Pancreas (tissue), 10 donors: ENCODE results near the gene SF3A1. TPM values are rescaled to one million over a fixed set of nuclear protein-coding genes. Genes with fewer than 3 reads are reported as not detected.

Experiments
- ATAC-seq, 4 donors: fragments of 200-7000 bp; cut with Tn5 transposase; one replicate each; pipeline versions ENCODE4 v1.8.0 to v1.9.1; 2020; ENCODE audit warnings: mild to moderate bottlenecking in 4 of 4, moderate library complexity in 4 of 4
- DNase-seq, 6 donors: peaks; one replicate each; pipeline ENCODE4 v3.0.0-alpha.2; 2020
- FAIRE-seq: peaks from 2 replicates; lab custom pipeline; 2012; peaks lifted over from hg19 to GRCh38; lab: Jason Lieb, UNC
- H3K27ac ChIP-seq, 4 donors: fragments of 200-600 bp; sonication (generic); 1 replicate in 3 of 4; 2 replicates in 1 of 4; pipeline versions ENCODE4 v1.5.0 to v1.8.0; 2020
- H3K27me3 ChIP-seq, 4 donors: fragments of 200-600 bp; one replicate each; pipeline ENCODE4 v1.8.0; 2021
- H3K36me3 ChIP-seq, 3 donors: fragments of 200-600 bp; sonication (generic) in 1 of 3; one replicate each; pipeline versions ENCODE4 v1.5.0 to v1.8.0; 2020 to 2021
- H3K4me1 ChIP-seq, 3 donors: fragments of 200-600 bp; one replicate each; pipeline ENCODE4 v1.8.0; 2021
- H3K4me3 ChIP-seq, 4 donors: fragments of 200-600 bp; sonication (generic) in 2 of 4; one replicate each; pipeline versions ENCODE4 v1.5.0 to v1.8.0; 2020 to 2021
- H3K9me3 ChIP-seq, 4 donors: fragments of 200-600 bp; one replicate each; pipeline ENCODE4 v1.8.0; 2021
- CTCF ChIP-seq, 4 donors: fragments of 200-600 bp; sonication (generic) in 3 of 4; IDR thresholded peaks; one replicate each; pipeline versions ENCODE4 v1.5.0 to v1.8.0; 2021; ENCODE audit warnings: antibody characterized with exemption in 4 of 4
- WGBS, 2 donors: extraction: QIAGEN DNeasy Blood & Tissue Kit; methylation state at CpG; one replicate each; pipeline ENCODE4 v1.1.7; 2013; 5-methylcytosine and 5-hydroxymethylcytosine counted together
- intact Hi-C, 3 donors: fragments of 100-400 bp; cut with DNase I; formaldehyde crosslinking; loops; one replicate each; pipeline versions ENCODE4 v1.11.1 to v1.14.2; 2022
- polyA plus RNA-seq, 2 donors: library from polyadenylated mRNA; stranded (reverse); fragments of 200-250 nt; gene quantifications; one replicate each; pipeline ENCODE4 v1.2.3, GENCODE V29; 2013
- total RNA-seq, 6 donors: library from RNA; stranded (reverse); fragmentation: NEBNext Ultra II Directional in 4 of 6; extraction: Animal tissue kit (Norgen Biotek cat#: 25700) in 4 of 6; gene quantifications; one replicate each; pipeline versions ENCODE4 v1.2.1 to v1.2.4, GENCODE V29; 2021 to 2023
- donor health status: healthy with polysubstance abuse.
- donor health status: DM: no; HTN: no; CAD: no; lungs with moderate emphysema.
- donor health status: DM: no; HTN: no; CAD: no.
- donor health status: control.
- donor health status: control.
- donor health status: Bipolar disorder and iron deficiency.
- donor health status: DM: yes; HTN: yes; CAD: no.
- donor health status: DM: no; HTN: no; CAD: no.
- donor health status: DM: no; HTN: no; CAD: no.
- donor health status: DM: yes; HTN: yes; CAD: no.

SF3A1 gene
- total and polyA plus RNA-seq, 8 donors, result 19.2 to 102 (median 85.8) TPM

- TF ChIP-seq CTCF (IDR thresholded peaks at IDR 0.05), result no peak
- H3K36me3 ChIP-seq, result no peaks in the 10 kb centered on the region
- no peaks in the 10 kb centered on the region for H3K27me3 ChIP-seq
- intact Hi-C loops, result loop anchor here in 2 of 3 donors (5.0 kb wide), 3 partner anchors 99 to 274 kb away; partner anchors contain the start of gene CASTOR1 (in 1 of the 2)
- no peaks in the 10 kb centered on the region for H3K9me3 ChIP-seq
- no peak overlapping the region for H3K27ac ChIP-seq
- WGBS, 2 donors, result 91 to 93% methylated on average over 10 of the region's 10 CpGs
- DNase-seq (peak in 1 of 6 donors; percentile 44), FAIRE-seq (no peak), ATAC-seq (no peak)
- H3K4me1 ChIP-seq, result peaks cover 0 to 6% (median 0%) of the 10 kb centered on the region in 3 donors
- no peak overlapping the region for H3K4me3 ChIP-seq
These were observed 29.2 kb upstream of the SF3A1 start for GRCh38 chr22:30385942-30386341.

GRCh38 chr22:30383061-30383460 lies 26.4 kb upstream of the SF3A1 start:
- no peaks in the 10 kb centered on the region for H3K27me3 ChIP-seq
- H3K4me3 ChIP-seq, result no peak overlapping the region
- peaks cover 0 to 6% (median 0%) of the 10 kb centered on the region in 3 donors for H3K4me1 ChIP-seq
- intact Hi-C loops, result loop anchor here in 1 of 3 donors (5.0 kb wide), 1 partner anchor 96 kb away; the partner anchor contains the start of gene CASTOR1
- no peak overlapping the region for H3K27ac ChIP-seq
- ATAC-seq (no peak), DNase-seq (no peak), FAIRE-seq (no peak)
- no peaks in the 10 kb centered on the region for H3K36me3 ChIP-seq
- WGBS, 2 donors, result 65 to 97% methylated on average over 3 of the region's 3 CpGs
- no peaks in the 10 kb centered on the region for H3K9me3 ChIP-seq
- TF ChIP-seq CTCF (IDR thresholded peaks at IDR 0.05), result no peak

GRCh38 chr22:30382340-30382739 lies 25.6 kb upstream of the SF3A1 start:
- no peak overlapping the region for H3K27ac ChIP-seq
- no peaks in the 10 kb centered on the region for H3K9me3 ChIP-seq
- ATAC-seq, result no peak
- FAIRE-seq, result no peak
- H3K27me3 ChIP-seq, result no peaks in the 10 kb centered on the region
- intact Hi-C loops, result loop anchor here in 1 of 3 donors (5.0 kb wide), 1 partner anchor 95 kb away; the partner anchor contains the start of gene CASTOR1
- 91% methylated on average over 4 to 5 of the region's 5 CpGs for WGBS, 2 donors
- H3K4me3 ChIP-seq, result no peak overlapping the region
- no peaks in the 10 kb centered on the region for H3K36me3 ChIP-seq
- DNase-seq, result no peak
- TF ChIP-seq CTCF (IDR thresholded peaks at IDR 0.05), result no peak
- H3K4me1 ChIP-seq, result peaks cover 0 to 6% (median 0%) of the 10 kb centered on the region in 3 donors

GRCh38 chr22:30381264-30381663 lies 24.6 kb upstream of the SF3A1 start:
- Histone ChIP-seq H3K4me1 (peaks cover 0 to 4% (median 0%) of the 10 kb centered on the region in 3 donors), H3K4me3 (no peak overlapping the region), H3K9me3 (no peaks in the 10 kb centered on the region), H3K27ac (no peak overlapping the region), H3K36me3 (no peaks in the 10 kb centered on the region), H3K27me3 (no peaks in the 10 kb centered on the region)
- TF ChIP-seq CTCF (IDR thresholded peaks at IDR 0.05), result no peak
- intact Hi-C loops, result loop anchor here in 1 of 3 donors (5.0 kb wide), 1 partner anchor 94 kb away; the partner anchor contains the start of gene CASTOR1
- ATAC-seq (no peak), FAIRE-seq (no peak), DNase-seq (no peak)
- WGBS, 2 donors, result 86 to 95% methylated on average over 12 of the region's 12 CpGs

- H3K27ac ChIP-seq, result no peak overlapping the region
- 94 to 98% methylated on average over 17 to 20 of the region's 20 CpGs for WGBS, 2 donors
- H3K4me3 ChIP-seq, result no peak overlapping the region
- no peak for TF ChIP-seq CTCF (IDR thresholded peaks at IDR 0.05)
- intact Hi-C loops, result loop anchor here in 1 of 3 donors (5.0 kb wide), 1 partner anchor 93 kb away; the partner anchor contains the start of gene CASTOR1
- no peaks in the 10 kb centered on the region for H3K36me3 ChIP-seq
- FAIRE-seq, result no peak
- DNase-seq, result no peak
- no peaks in the 10 kb centered on the region for H3K27me3 ChIP-seq
- H3K9me3 ChIP-seq, result no peaks in the 10 kb centered on the region
- no peak for ATAC-seq
- no peaks in the 10 kb centered on the region for H3K4me1 ChIP-seq
These were observed 23.3 kb upstream of the SF3A1 start for GRCh38 chr22:30380011-30380410.
